GM12878 (cell line): ENCODE measurements around the gene GKN1. TPM values are rescaled to one million over a fixed set of nuclear protein-coding genes. Genes with fewer than 3 reads are reported as not detected.

Experiments
- ATAC-seq: fragments of 200-7000 bp; cut with Tn5 transposase; 3 replicates; pipeline ENCODE4 v1.9.1; 2020; ENCODE audit warnings: mild to moderate bottlenecking, moderate library complexity
- BruUV-seq: library from RNA; stranded (reverse); fragments of 400-500 nt; replicated peaks from 2 replicates; lab custom pipeline; 2021; lab: Mats Ljungman, UMichigan
- CTCF ChIA-PET: fragments of 300-600 bp; sonication (Branson Sonifier 250); formaldehyde crosslinking; extraction: SDS; loops from one replicate; lab custom pipeline; 2021; ENCODE audit warnings: inconsistent platforms; lab: Yijun Ruan, JAX
- POLR2A ChIA-PET: fragments of 350-600 bp; formaldehyde crosslinking; extraction: SDS; loops from one replicate; lab custom pipeline; 2021; ENCODE audit warnings: inconsistent platforms; lab: Charles Lee
- RAD21 ChIA-PET: fragments of 300-600 bp; sonication (Branson Sonifier 250); formaldehyde crosslinking; loops from one replicate; lab custom pipeline; 2023; ENCODE audit warnings: antibody characterized with exemption; ENCODE audit not compliant: unreplicated experiment; lab: Charles Lee
- SMC1A ChIA-PET: fragments of 300-600 bp; sonication (Branson Sonifier 250); formaldehyde crosslinking; loops from one replicate; lab custom pipeline; 2023; ENCODE audit not compliant: unreplicated experiment, uncharacterized antibody; lab: Charles Lee
- DNase-seq: peaks from one replicate; pipeline ENCODE4 v3.0.0-alpha.2; 2011; ENCODE audit warnings: low read depth, low spot score
- FAIRE-seq: peaks from 3 replicates; lab custom pipeline; 2011; peaks lifted over from hg19 to GRCh38; lab: Jason Lieb, UNC
- H2AFZ ChIP-seq: 2 replicates; pipeline ENCODE4 v1.6.0; 2011; ENCODE audit warnings: low read depth, low read length, control low read depth; ENCODE audit not compliant: control insufficient read depth
- H3K27ac ChIP-seq: 2 replicates; pipeline ENCODE4 v1.5.1; 2011; ENCODE audit warnings: control low read depth; ENCODE audit not compliant: control insufficient read depth, insufficient read depth
- H3K27me3 ChIP-seq, 2 experiments: replicated peaks in 1 of 2; 2 replicates each; pipeline versions ENCODE4 v1.6.0 to v1.6.1; 2011; ENCODE audit warnings: low read length in 1 of 2; ENCODE audit not compliant: control insufficient read depth in 2 of 2, insufficient read depth in 2 of 2
- H3K36me3 ChIP-seq, 2 experiments: 2 replicates each; pipeline ENCODE4 v1.5.1; 2011; ENCODE audit warnings: low read length in 1 of 2; ENCODE audit not compliant: control insufficient read depth in 2 of 2, insufficient read depth in 2 of 2
- H3K4me1 ChIP-seq: 2 replicates; pipeline ENCODE4 v1.6.1; 2011; ENCODE audit warnings: mild to moderate bottlenecking, low read length, moderate library complexity, mixed read lengths; ENCODE audit not compliant: control insufficient read depth, insufficient read depth
- H3K4me2 ChIP-seq: 2 replicates; pipeline ENCODE4 v1.6.0; 2011; ENCODE audit warnings: control low read depth; ENCODE audit not compliant: control insufficient read depth, insufficient read depth
- H3K4me3 ChIP-seq: fragments of 200-600 bp; sonication (generic); 2 replicates; pipeline ENCODE4 v1.5.1; 2016
- H3K79me2 ChIP-seq: 2 replicates; pipeline ENCODE4 v1.6.0; 2011; ENCODE audit warnings: low read length; ENCODE audit not compliant: control insufficient read depth, insufficient read depth
- H3K9ac ChIP-seq: 2 replicates; pipeline ENCODE4 v1.8.0; 2011; ENCODE audit warnings: low read length, control low read depth, mixed read lengths; ENCODE audit not compliant: control insufficient read depth, insufficient read depth
- H3K9me3 ChIP-seq: replicated peaks from 3 replicates; pipeline ENCODE4 v1.5.1; 2011; ENCODE audit warnings: mild to moderate bottlenecking, low read length; ENCODE audit not compliant: control insufficient read depth, insufficient read depth
- H4K20me1 ChIP-seq: 2 replicates; pipeline ENCODE4 v1.6.0; 2011; ENCODE audit not compliant: control insufficient read depth, insufficient read depth
- CREB1 ChIP-seq: IDR thresholded peaks from 2 replicates; pipeline ENCODE4 v1.6.1; 2012; ENCODE audit warnings: low read depth, mild to moderate bottlenecking, inconsistent platforms
- HDAC6 ChIP-seq: fragments of 200-600 bp; sonication (generic); IDR thresholded peaks from one replicate; pipeline ENCODE4 v1.8.0; 2017; ENCODE audit warnings: antibody characterized with exemption; ENCODE audit not compliant: unreplicated experiment
- LARP7 ChIP-seq: fragments of 450-650 bp; IDR thresholded peaks from 2 replicates; pipeline ENCODE4 v1.6.1; 2017; ENCODE audit warnings: mild to moderate bottlenecking
- NFIC ChIP-seq: IDR thresholded peaks from 2 replicates; pipeline ENCODE4 v1.6.1; 2012; ENCODE audit warnings: low read depth, mild to moderate bottlenecking, inconsistent platforms, low read length, moderate library complexity
- NFXL1 ChIP-seq: fragments of 450-650 bp; IDR thresholded peaks from 2 replicates; pipeline ENCODE4 v1.6.1; 2017; ENCODE audit warnings: antibody characterized with exemption, mild to moderate bottlenecking, borderline replicate concordance
- NR2C1 ChIP-seq: fragments of 450-650 bp; IDR thresholded peaks from 2 replicates; pipeline ENCODE4 v1.6.1; 2017; ENCODE audit warnings: antibody characterized with exemption, mild to moderate bottlenecking, moderate library complexity
- NR2C2 ChIP-seq: IDR thresholded peaks from 2 replicates; pipeline ENCODE4 v1.6.1; 2011; ENCODE audit warnings: borderline replicate concordance, low read depth; ENCODE audit not compliant: control insufficient read depth, insufficient read length
- POLR2A ChIP-seq: IDR thresholded peaks from 2 replicates; pipeline ENCODE4 v1.6.1; 2011; ENCODE audit warnings: low read depth, mild to moderate bottlenecking, low read length
- POLR2AphosphoS2 ChIP-seq: IDR thresholded peaks from 2 replicates; pipeline ENCODE4 v1.6.1; 2011; ENCODE audit warnings: low read depth, mild to moderate bottlenecking, low read length, improper control_type of control experiment, moderate library complexity
- SMAD5 ChIP-seq: IDR thresholded peaks from 2 replicates; pipeline ENCODE4 v1.6.1; 2016; ENCODE audit warnings: antibody characterized with exemption, low read depth
- SMARCA5 ChIP-seq: fragments of 450-650 bp; IDR thresholded peaks from 2 replicates; pipeline ENCODE4 v1.6.1; 2017; ENCODE audit warnings: mild to moderate bottlenecking
- SMC3 ChIP-seq: IDR thresholded peaks from 2 replicates; pipeline ENCODE4 v1.6.1; 2011; ENCODE audit warnings: low read length, improper control_type of control experiment, borderline replicate concordance
- STAT1 ChIP-seq: fragments of 450-650 bp; conservative IDR thresholded peaks from 2 replicates; pipeline ENCODE4 v1.6.1; 2014; ENCODE audit warnings: antibody characterized with exemption, mild to moderate bottlenecking
- ZBED1 ChIP-seq: IDR thresholded peaks from 2 replicates; pipeline ENCODE4 v1.6.1; 2016; ENCODE audit warnings: borderline replicate concordance
- ZNF384 ChIP-seq: IDR thresholded peaks from 2 replicates; pipeline ENCODE4 v1.6.1; 2012; ENCODE audit warnings: low read depth, mild to moderate bottlenecking, low read length, improper control_type of control experiment, borderline replicate concordance
- ZSCAN29 ChIP-seq: fragments of 450-650 bp; IDR thresholded peaks from 2 replicates; pipeline ENCODE4 v1.6.1; 2017; ENCODE audit warnings: mild to moderate bottlenecking, moderate library complexity
- ZZZ3 ChIP-seq: IDR thresholded peaks from 2 replicates; pipeline ENCODE4 v1.6.1; 2011; ENCODE audit warnings: low read depth; ENCODE audit not compliant: control insufficient read depth, insufficient read length
- WGBS: methylation state at CpG from one replicate; pipeline ENCODE4 v1.1.6; 2016; ENCODE audit warnings: low lambda C conversion rate; ENCODE audit not compliant: insufficient replicate concordance, insufficient coverage; ENCODE audit errors: missing lambda C conversion rate; 5-methylcytosine and 5-hydroxymethylcytosine counted together
- in situ Hi-C: fragments of 300-500 bp; cut with MboI; formaldehyde crosslinking; loops from 9 replicates; pipeline ENCODE4 v1.14.3; 2018; ENCODE audit warnings: mixed read lengths
- intact Hi-C: fragments of 100-400 bp; cut with micrococcal nuclease; formaldehyde crosslinking; loops from one replicate; pipeline ENCODE4 v1.14.2; 2022; ENCODE audit not compliant: unreplicated experiment
- polyA plus RNA-seq, 11 experiments: library from polyadenylated mRNA; depleted of rRNA in 4 of 11; unstranded in 6 of 11; stranded (reverse) in 5 of 11; fragments of >200 nt; fragmentation: Nextera tagmentation in 4 of 11; fragmentation: Illumina TruSeq in 1 of 11; extraction: Ambion mirVana in 4 of 11; extraction: Trizol in 1 of 11; gene quantifications; 1 replicate in 1 of 11; 2 replicates in 10 of 11; pipeline versions ENCODE4 v1.2.1 to v1.2.3, GENCODE V29; 2011 to 2016; ENCODE audit warnings: inconsistent platforms in 2 of 11, missing spikeins in 2 of 11, low read depth in 1 of 11
- total RNA-seq, 4 experiments: library from RNA; depleted of rRNA in 3 of 4; stranded (reverse); fragments of >200 nt in 3 of 4; fragmentation: Illumina TruSeq in 1 of 4; extraction: Trizol in 1 of 4; gene quantifications; 2 replicates each; pipeline versions ENCODE4 v1.2.1 to v1.2.3, GENCODE V29; 2013 to 2021
- TF ChIP-seq, protein P1 (sequence below): fragments of 450-650 bp; IDR thresholded peaks from 2 replicates; pipeline ENCODE4 v1.6.1; 2017; ENCODE audit warnings: low read depth, mild to moderate bottlenecking, moderate library complexity
- TF ChIP-seq, protein P2 (sequence below): fragments of 450-650 bp; formaldehyde crosslinking; IDR thresholded peaks from 2 replicates; pipeline ENCODE4 v1.4.0; 2020; ENCODE audit warnings: mild to moderate bottlenecking, moderate library complexity

The GKN1 gene
- total and polyA plus RNA-seq, 10 of the 15 experiments (the other 5 are each of a cell fraction or from before 2014, with no cell fraction given) = not detected

DNA sequence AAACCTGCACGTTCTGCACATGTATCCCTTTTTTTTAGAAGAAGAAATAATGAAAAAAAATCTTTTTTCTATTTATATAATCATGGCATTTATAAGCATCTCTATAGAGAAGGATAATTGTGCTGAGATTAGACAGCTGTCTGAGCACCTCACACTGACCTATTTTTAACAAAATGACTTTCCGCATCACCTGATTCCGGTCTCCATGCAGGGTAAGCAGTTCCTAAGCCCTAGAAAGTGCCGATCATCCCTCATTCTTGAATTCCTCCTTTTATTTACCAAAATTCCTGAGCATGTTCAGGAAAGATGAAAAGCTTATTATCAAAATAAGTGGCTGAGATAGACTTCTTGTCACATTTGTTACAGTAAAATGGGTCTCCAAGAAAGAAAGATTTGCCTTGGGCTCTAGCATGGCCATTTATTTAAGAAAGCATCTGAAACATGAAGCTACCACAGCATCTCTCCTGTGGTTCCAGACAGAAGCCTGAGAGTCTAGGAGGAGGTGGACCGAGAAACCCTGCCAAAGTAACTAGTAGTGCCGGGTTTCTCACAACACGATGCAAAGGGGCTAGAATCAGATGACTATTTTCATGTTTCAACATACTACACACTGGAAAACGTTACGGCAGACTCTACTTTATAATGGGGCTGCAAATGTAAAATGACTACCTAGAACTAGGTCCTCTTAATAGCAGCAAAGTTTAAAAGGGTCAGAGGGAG is 670 bp downstream of the GKN1 start:
- peaks cover 0 to 5% of the 10 kb centered on the region in 2 experiments; a peak in 1 of 4 replicates for H3K27me3 ChIP-seq
- H3K4me3 ChIP-seq = no peak overlapping the region
- H3K36me3 ChIP-seq = no peaks in the 10 kb centered on the region
- no peaks in the 10 kb centered on the region for H3K79me2 ChIP-seq
- no TSS peak for BruUV-seq
- TF ChIP-seq NR2C2 (no peak), ZNF384 (no peak), ZZZ3 (no peak), STAT1 (no peak), POLR2A (no peak), NFXL1 (no peak), CREB1 (no peak), ZBED1 (no peak), NR2C1 (no peak), SMC3 (no peak), POLR2AphosphoS2 (no peak), SMARCA5 (no peak), SMAD5 (no peak), HDAC6 (no peak), LARP7 (no peak), ZSCAN29 (no peak), NFIC (no peak)
- TF ChIP-seq, protein P1, sequence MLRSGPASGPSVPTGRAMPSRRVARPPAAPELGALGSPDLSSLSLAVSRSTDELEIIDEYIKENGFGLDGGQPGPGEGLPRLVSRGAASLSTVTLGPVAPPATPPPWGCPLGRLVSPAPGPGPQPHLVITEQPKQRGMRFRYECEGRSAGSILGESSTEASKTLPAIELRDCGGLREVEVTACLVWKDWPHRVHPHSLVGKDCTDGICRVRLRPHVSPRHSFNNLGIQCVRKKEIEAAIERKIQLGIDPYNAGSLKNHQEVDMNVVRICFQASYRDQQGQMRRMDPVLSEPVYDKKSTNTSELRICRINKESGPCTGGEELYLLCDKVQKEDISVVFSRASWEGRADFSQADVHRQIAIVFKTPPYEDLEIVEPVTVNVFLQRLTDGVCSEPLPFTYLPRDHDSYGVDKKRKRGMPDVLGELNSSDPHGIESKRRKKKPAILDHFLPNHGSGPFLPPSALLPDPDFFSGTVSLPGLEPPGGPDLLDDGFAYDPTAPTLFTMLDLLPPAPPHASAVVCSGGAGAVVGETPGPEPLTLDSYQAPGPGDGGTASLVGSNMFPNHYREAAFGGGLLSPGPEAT = no peak
- TF ChIP-seq, protein P2, sequence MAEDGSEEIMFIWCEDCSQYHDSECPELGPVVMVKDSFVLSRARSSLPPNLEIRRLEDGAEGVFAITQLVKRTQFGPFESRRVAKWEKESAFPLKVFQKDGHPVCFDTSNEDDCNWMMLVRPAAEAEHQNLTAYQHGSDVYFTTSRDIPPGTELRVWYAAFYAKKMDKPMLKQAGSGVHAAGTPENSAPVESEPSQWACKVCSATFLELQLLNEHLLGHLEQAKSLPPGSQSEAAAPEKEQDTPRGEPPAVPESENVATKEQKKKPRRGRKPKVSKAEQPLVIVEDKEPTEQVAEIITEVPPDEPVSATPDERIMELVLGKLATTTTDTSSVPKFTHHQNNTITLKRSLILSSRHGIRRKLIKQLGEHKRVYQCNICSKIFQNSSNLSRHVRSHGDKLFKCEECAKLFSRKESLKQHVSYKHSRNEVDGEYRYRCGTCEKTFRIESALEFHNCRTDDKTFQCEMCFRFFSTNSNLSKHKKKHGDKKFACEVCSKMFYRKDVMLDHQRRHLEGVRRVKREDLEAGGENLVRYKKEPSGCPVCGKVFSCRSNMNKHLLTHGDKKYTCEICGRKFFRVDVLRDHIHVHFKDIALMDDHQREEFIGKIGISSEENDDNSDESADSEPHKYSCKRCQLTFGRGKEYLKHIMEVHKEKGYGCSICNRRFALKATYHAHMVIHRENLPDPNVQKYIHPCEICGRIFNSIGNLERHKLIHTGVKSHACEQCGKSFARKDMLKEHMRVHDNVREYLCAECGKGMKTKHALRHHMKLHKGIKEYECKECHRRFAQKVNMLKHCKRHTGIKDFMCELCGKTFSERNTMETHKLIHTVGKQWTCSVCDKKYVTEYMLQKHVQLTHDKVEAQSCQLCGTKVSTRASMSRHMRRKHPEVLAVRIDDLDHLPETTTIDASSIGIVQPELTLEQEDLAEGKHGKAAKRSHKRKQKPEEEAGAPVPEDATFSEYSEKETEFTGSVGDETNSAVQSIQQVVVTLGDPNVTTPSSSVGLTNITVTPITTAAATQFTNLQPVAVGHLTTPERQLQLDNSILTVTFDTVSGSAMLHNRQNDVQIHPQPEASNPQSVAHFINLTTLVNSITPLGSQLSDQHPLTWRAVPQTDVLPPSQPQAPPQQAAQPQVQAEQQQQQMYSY = no peak
- in situ Hi-C loops = no loop called here
- H3K9me3 ChIP-seq = no peaks in the 10 kb centered on the region
- intact Hi-C loops = no loop called here
- no peaks in the 10 kb centered on the region for H3K4me1 ChIP-seq
- ChIA-PET RAD21 (no interaction called here), SMC1A (no interaction called here), POLR2A (no interaction called here), CTCF (interaction anchor here (0.6 kb wide), 1 partner anchor 380 kb away, joined by 3 read pairs; no protein-coding TSS in a partner anchor)
- no peak overlapping the region for H3K4me2 ChIP-seq
- no peak overlapping the region for H3K27ac ChIP-seq
- FAIRE-seq (no peak), DNase-seq (no peak), ATAC-seq (no peak)
- no peaks in the 10 kb centered on the region for H4K20me1 ChIP-seq
- 21% methylated on average over 9 of the region's 9 CpGs for WGBS
- H3K9ac ChIP-seq = no peak overlapping the region
- H2AFZ ChIP-seq = no peak overlapping the region
